PFSK-1 (cell line): ENCODE data around the gene VAV3.

Source experiments
- FOXP2 ChIP-seq: optimal IDR thresholded peaks from 2 replicates; pipeline ENCODE3; 2011; ENCODE audit warnings: borderline replicate concordance, control low read depth, inconsistent platforms; ENCODE audit not compliant: insufficient read depth; ENCODE audit errors: extremely low read length, extremely low read depth
- POLR2AphosphoS5 ChIP-seq: IDR thresholded peaks from 2 replicates; pipeline ENCODE4 v1.6.1; 2012; ENCODE audit warnings: low read depth, mild to moderate bottlenecking, control low read depth, low read length, moderate library complexity
- REST ChIP-seq, 2 experiments: IDR thresholded peaks; 2 replicates each; pipeline versions ENCODE4 v1.6.1 to v1.8.0; 2011 to 2012; ENCODE audit warnings: low read depth in 2 of 2, low read length in 2 of 2, control low read depth in 1 of 2, inconsistent platforms in 1 of 2, mild to moderate bottlenecking in 1 of 2, moderate library complexity in 1 of 2; ENCODE audit not compliant: insufficient read depth in 1 of 2
- TAF1 ChIP-seq: IDR thresholded peaks from 2 replicates; pipeline ENCODE4 v1.6.1; 2012; ENCODE audit warnings: low read length, control low read depth, borderline replicate concordance; ENCODE audit not compliant: insufficient read depth

- no peak for TF ChIP-seq POLR2AphosphoS5
- TF ChIP-seq TAF1: no peak
- no peak for TF ChIP-seq REST (IDR thresholded peaks at IDR 0.05; ENCODE audit: insufficient read depth in 1 of 2, low read depth in 2 of 2, low read length in 2 of 2)
- TF ChIP-seq FOXP2: no peak
Measured at GRCh38 chr1:107622535-107622934, 342.4 kb downstream of the VAV3 start.
